Measurements from ENCODE around the gene STX2.

DNA sequence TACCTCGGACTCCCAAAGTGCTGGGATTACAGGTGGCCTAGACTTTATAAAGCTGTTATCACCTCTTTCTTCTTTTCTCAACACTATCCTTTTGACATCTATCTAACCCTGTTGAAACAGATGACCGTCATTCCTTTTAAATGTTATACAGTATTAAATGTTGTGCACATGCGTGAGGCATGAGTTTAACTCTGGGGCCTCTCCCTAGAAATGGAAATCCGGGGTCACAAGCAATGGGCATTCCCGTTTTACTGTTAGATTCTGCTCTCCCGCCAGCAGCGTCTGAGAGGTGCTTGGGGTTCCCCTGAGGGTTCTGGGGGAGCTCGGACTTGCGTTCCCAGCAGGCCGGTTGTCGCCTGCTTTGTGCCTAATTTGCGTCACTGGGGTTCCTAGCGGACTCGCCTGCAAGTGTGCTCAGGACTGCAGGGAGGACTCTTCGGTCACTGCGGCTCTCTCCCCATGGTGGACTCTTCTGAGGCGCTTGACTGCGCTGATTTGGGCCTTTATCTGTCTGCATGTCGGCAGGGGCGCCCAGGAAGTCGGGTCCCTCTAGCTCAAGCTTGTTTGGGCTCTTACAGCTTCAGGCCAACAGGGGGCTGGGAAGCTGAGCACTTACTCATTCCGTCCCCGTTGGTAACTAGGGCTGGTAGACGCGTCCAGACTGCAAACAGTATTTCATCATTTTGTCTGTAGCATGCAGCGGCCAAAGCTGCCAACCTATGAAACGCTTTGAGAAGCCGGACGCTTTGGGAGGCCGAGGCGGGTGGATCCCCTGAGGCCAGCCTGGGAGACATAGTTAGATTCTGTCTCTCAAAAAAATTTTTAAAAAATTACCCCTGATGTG, 31.6 kb upstream of the STX2 start:
- TF ChIP-seq POLR2A (IDR thresholded peaks at IDR 0.05) (no peak), CTCF (IDR thresholded peaks at IDR 0.05) (peak; percentile 25 to 60 (median 45)), EP300 (IDR thresholded peaks at IDR 0.05) (no peak)

Measured in tibial nerve (tissue), 4 donors.